Suprapubic skin (tissue), 4 donors: ENCODE measurements around the gene SPAG16.
"Not testable (repeated sequence)": the region's sequence is repeated elsewhere in the genome, so short reads cannot be mapped to it uniquely, and the experiment has no call there.

ENCODE experiments used
- EP300 ChIP-seq: sonication (generic); formaldehyde crosslinking; IDR thresholded peaks from one replicate; pipeline ENCODE4 v1.6.1; 2017; ENCODE audit warnings: antibody characterized with exemption
- POLR2AphosphoS5 ChIP-seq, 3 donors: sonication (generic); formaldehyde crosslinking; IDR thresholded peaks; one replicate each; pipeline ENCODE4 v1.6.1; 2017; ENCODE audit warnings: antibody characterized with exemption in 3 of 3
- TF ChIP-seq, protein P1 (sequence below), 2 donors: fragments of 200-600 bp in 1 of 2; fragments of 450-650 bp in 1 of 2; sonication (generic) in 1 of 2; IDR thresholded peaks; one replicate each; pipeline ENCODE4 v1.5.1; 2016 to 2019; ENCODE audit warnings: antibody characterized with exemption in 2 of 2, mild to moderate bottlenecking in 1 of 2, moderate library complexity in 1 of 2

DNA sequence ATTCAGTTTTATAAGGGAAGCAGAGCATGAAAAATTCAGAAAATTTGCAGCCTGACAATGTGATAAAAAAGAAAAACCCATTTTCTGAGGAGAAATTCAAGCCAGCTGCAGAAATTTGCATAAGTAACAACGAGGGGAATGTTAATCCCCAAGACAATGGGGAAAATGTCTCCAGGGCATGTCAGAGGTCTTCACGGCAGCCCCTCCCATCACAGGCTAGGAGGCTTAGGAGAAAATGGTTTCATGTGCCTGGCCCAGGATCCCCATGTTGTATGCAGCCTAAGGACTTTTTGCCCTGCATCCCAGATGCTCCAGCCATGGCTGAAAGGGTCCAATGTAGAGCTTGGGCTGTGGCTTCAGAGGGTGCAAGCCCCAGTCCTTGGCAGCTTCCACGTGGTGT lies 714.7 kb downstream of the SPAG16 start:
- TF ChIP-seq EP300; POLR2AphosphoS5 (IDR thresholded peaks at IDR 0.05): not testable (repeated sequence)
- TF ChIP-seq, protein P1, sequence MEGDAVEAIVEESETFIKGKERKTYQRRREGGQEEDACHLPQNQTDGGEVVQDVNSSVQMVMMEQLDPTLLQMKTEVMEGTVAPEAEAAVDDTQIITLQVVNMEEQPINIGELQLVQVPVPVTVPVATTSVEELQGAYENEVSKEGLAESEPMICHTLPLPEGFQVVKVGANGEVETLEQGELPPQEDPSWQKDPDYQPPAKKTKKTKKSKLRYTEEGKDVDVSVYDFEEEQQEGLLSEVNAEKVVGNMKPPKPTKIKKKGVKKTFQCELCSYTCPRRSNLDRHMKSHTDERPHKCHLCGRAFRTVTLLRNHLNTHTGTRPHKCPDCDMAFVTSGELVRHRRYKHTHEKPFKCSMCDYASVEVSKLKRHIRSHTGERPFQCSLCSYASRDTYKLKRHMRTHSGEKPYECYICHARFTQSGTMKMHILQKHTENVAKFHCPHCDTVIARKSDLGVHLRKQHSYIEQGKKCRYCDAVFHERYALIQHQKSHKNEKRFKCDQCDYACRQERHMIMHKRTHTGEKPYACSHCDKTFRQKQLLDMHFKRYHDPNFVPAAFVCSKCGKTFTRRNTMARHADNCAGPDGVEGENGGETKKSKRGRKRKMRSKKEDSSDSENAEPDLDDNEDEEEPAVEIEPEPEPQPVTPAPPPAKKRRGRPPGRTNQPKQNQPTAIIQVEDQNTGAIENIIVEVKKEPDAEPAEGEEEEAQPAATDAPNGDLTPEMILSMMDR (IDR thresholded peaks at IDR 0.05), result not testable (repeated sequence)
